HepG2 (cell line): ENCODE data around the gene PAQR6. TPM values are rescaled to one million over a fixed set of nuclear protein-coding genes. Genes with fewer than 3 reads are reported as not detected.

Experiments
- ATAC-seq: fragments of 200-7000 bp; cut with Tn5 transposase; 3 replicates; pipeline ENCODE4 v1.9.1; 2020; ENCODE audit warnings: mild to moderate bottlenecking, moderate library complexity
- BruUV-seq: library from RNA; stranded (reverse); fragments of 400-500 nt; replicated peaks from 2 replicates; lab custom pipeline; 2021; lab: Mats Ljungman, UMichigan
- CTCF ChIA-PET: fragments of 300-600 bp; formaldehyde crosslinking; extraction: SDS; loops from one replicate; lab custom pipeline; 2021; ENCODE audit warnings: low total read pairs, inconsistent platforms, low intra/inter-chr PET ratio; lab: Yijun Ruan, JAX
- POLR2A ChIA-PET: fragments of 350-600 bp; sonication (Branson Sonifier 250); formaldehyde crosslinking; loops from one replicate; lab custom pipeline; 2020; ENCODE audit warnings: antibody characterized with exemption, inconsistent platforms; lab: Yijun Ruan, JAX
- DNase-seq: peaks from one replicate; pipeline ENCODE4 v3.0.0-alpha.2; 2015; ENCODE audit warnings: low spot score
- FAIRE-seq: peaks from 3 replicates; lab custom pipeline; 2011; peaks lifted over from hg19 to GRCh38; lab: Jason Lieb, UNC
- H2AFZ ChIP-seq: one replicate; pipeline ENCODE4 v1.6.1; 2011; ENCODE audit warnings: low read length, inconsistent platforms
- H3K27ac ChIP-seq: fragments of 300-600 bp; 3 replicates; pipeline ENCODE4 v1.8.0; 2011; ENCODE audit warnings: mixed run types, mild to moderate bottlenecking, mixed read lengths, low read length, inconsistent platforms; ENCODE audit not compliant: insufficient read depth; ENCODE audit errors: extremely low read length
- H3K27me3 ChIP-seq, 2 experiments: fragments of 200-600 bp in 1 of 2; 2 replicates in 1 of 2; 3 replicates in 1 of 2; pipeline versions ENCODE4 v1.6.0 to v1.8.0; 2011; ENCODE audit warnings: low read length in 2 of 2, mild to moderate bottlenecking in 2 of 2, moderate library complexity in 2 of 2, inconsistent platforms in 1 of 2; ENCODE audit not compliant: insufficient read depth in 2 of 2, control insufficient read depth in 1 of 2
- H3K36me3 ChIP-seq, 2 experiments: fragments of 200-600 bp in 1 of 2; replicated peaks in 1 of 2; 2 replicates in 1 of 2; 3 replicates in 1 of 2; pipeline versions ENCODE4 v1.5.1 to v1.8.0; 2011; ENCODE audit warnings: low read length in 2 of 2, inconsistent platforms in 1 of 2; ENCODE audit not compliant: insufficient read depth in 2 of 2, control insufficient read depth in 1 of 2
- H3K4me1 ChIP-seq: 2 replicates; pipeline ENCODE4 v1.5.1; 2012; ENCODE audit warnings: low read length, inconsistent platforms; ENCODE audit not compliant: insufficient read depth
- H3K4me2 ChIP-seq: 2 replicates; pipeline ENCODE4 v1.6.0; 2011; ENCODE audit warnings: low read depth, low read length, inconsistent platforms
- H3K4me3 ChIP-seq, 3 experiments: fragments of 200-600 bp in 1 of 3; sonication (generic), shearing (Covaris generic) in 1 of 3; replicated peaks in 1 of 3; 2 replicates each; pipeline ENCODE4 v1.5.1; 2011 to 2016; ENCODE audit warnings: low read length in 3 of 3, inconsistent platforms in 2 of 3, low read depth in 2 of 3, mild to moderate bottlenecking in 2 of 3, control low read depth in 1 of 3, mixed read lengths in 1 of 3; ENCODE audit not compliant: insufficient read depth in 1 of 3
- H3K79me2 ChIP-seq: one replicate; pipeline ENCODE4 v1.6.1; 2011; ENCODE audit warnings: low read length, inconsistent platforms; ENCODE audit not compliant: insufficient read depth
- H3K9ac ChIP-seq: 2 replicates; pipeline ENCODE4 v1.6.0; 2011; ENCODE audit warnings: mild to moderate bottlenecking, low read depth, low read length, inconsistent platforms; ENCODE audit not compliant: insufficient read depth
- H3K9me3 ChIP-seq: 2 replicates; pipeline ENCODE4 v1.5.1; 2012; ENCODE audit warnings: mild to moderate bottlenecking, low read length
- H4K20me1 ChIP-seq: 2 replicates; pipeline ENCODE4 v1.6.0; 2011; ENCODE audit warnings: inconsistent platforms, mild to moderate bottlenecking, low read length, moderate library complexity; ENCODE audit not compliant: insufficient read depth
- NRL ChIP-seq: sonication (generic); formaldehyde crosslinking; IDR thresholded peaks from 2 replicates; pipeline ENCODE4 v1.5.0; 2020; ENCODE audit warnings: missing genetic modification reagents, mild to moderate bottlenecking, moderate library complexity, borderline replicate concordance
- POLR2A ChIP-seq, 2 experiments: IDR thresholded peaks; 2 replicates each; pipeline ENCODE4 v1.6.1; 2011; ENCODE audit warnings: low read depth in 2 of 2, low read length in 2 of 2, mild to moderate bottlenecking in 1 of 2, moderate library complexity in 1 of 2; ENCODE audit not compliant: insufficient read depth in 1 of 2
- SAP130 ChIP-seq: IDR thresholded peaks from 2 replicates; pipeline ENCODE4 v1.6.1; 2016; ENCODE audit warnings: low read depth
- SMYD3 ChIP-seq: sonication (generic); formaldehyde crosslinking; IDR thresholded peaks from 2 replicates; pipeline ENCODE4 v1.8.1; 2023; ENCODE audit warnings: mild to moderate bottlenecking, missing genetic modification reagents
- in situ Hi-C: cut with HindIII; loops from 2 replicates; pipeline ENCODE4 v1.10.0; 2017; ENCODE audit warnings: low pct_unique_long_range_greater_than_20kb; ENCODE audit not compliant: extremely low pct_ligation_motif_present
- intact Hi-C: fragments of 100-400 bp; cut with micrococcal nuclease; formaldehyde crosslinking; loops from one replicate; pipeline ENCODE4 v1.10.0; 2022; ENCODE audit not compliant: unreplicated experiment
- polyA plus RNA-seq, 8 experiments: library from polyadenylated mRNA; depleted of rRNA in 3 of 8; stranded (reverse) in 7 of 8; unstranded in 1 of 8; fragments of >200 nt; fragmentation: Illumina TruSeq in 4 of 8; extraction: Trizol in 4 of 8; gene quantifications; 2 replicates each; pipeline versions ENCODE4 v1.2.1 to v1.2.3, GENCODE V29; 2011 to 2016; ENCODE audit warnings: low read depth in 4 of 8, missing spikeins in 1 of 8, mixed read lengths in 1 of 8; ENCODE audit not compliant: insufficient read depth in 1 of 8
- total RNA-seq, 5 experiments: library from RNA; depleted of rRNA; stranded (reverse); fragments of >200 nt; fragmentation: Illumina TruSeq; extraction: Trizol; gene quantifications; 2 replicates each; pipeline ENCODE4 v1.2.3, GENCODE V29; 2016; ENCODE audit warnings: low read depth in 1 of 5
- TF ChIP-seq, protein P1 (sequence below): sonication (generic); formaldehyde crosslinking; IDR thresholded peaks from 2 replicates; pipeline ENCODE4 v1.9.0; 2021; ENCODE audit warnings: missing genetic modification reagents, borderline replicate concordance
- TF ChIP-seq, protein P2 (sequence below): sonication (generic); formaldehyde crosslinking; IDR thresholded peaks from 2 replicates; pipeline ENCODE4 v1.4.0; 2020; ENCODE audit warnings: mild to moderate bottlenecking, missing genetic modification reagents

The PAQR6 gene
- total and polyA plus RNA-seq, 2 of the 13 experiments (the other 11 are each of a cell fraction or from before 2014, with no cell fraction given) = 0.82 to 1.4 TPM

DNA sequence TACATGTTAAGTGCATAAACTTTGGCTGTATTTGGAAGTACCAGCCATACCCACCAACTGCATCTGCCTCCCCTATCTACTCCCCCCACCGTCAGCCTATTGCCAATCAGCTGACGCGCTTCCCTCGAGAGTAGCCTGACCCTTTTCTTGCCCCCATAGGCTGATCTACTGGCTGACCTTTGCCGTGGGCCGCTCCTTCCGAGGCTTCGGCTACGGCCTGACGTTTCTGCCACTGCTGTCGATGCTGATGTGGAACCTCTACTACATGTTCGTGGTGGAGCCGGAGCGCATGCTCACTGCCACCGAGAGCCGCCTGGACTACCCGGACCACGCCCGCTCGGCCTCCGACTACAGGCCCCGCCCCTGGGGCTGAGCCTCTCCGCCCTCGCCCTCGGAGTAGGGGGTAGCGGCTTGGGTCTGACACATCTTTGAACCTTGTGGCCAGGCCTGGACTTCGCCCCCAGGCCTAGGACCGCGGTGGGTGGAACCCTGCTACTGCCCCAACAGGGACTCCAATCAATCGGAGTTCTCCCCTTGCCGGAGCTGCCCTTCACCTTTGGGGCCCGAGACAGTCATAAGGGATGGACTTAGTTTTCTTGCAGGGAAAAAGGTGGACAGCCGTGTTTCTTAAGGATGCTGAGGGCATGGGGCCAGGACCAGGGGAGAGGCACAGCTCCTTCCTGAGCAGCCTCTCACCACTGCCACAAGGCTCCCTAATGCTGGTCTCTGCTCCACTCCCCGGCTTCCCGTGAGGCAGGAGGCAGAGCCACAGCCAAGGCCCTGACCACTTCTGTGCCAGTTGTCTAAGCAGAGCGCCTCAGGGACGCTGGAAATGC, 43.6 kb upstream of the PAQR6 start (continued):
- TF ChIP-seq, protein P1, sequence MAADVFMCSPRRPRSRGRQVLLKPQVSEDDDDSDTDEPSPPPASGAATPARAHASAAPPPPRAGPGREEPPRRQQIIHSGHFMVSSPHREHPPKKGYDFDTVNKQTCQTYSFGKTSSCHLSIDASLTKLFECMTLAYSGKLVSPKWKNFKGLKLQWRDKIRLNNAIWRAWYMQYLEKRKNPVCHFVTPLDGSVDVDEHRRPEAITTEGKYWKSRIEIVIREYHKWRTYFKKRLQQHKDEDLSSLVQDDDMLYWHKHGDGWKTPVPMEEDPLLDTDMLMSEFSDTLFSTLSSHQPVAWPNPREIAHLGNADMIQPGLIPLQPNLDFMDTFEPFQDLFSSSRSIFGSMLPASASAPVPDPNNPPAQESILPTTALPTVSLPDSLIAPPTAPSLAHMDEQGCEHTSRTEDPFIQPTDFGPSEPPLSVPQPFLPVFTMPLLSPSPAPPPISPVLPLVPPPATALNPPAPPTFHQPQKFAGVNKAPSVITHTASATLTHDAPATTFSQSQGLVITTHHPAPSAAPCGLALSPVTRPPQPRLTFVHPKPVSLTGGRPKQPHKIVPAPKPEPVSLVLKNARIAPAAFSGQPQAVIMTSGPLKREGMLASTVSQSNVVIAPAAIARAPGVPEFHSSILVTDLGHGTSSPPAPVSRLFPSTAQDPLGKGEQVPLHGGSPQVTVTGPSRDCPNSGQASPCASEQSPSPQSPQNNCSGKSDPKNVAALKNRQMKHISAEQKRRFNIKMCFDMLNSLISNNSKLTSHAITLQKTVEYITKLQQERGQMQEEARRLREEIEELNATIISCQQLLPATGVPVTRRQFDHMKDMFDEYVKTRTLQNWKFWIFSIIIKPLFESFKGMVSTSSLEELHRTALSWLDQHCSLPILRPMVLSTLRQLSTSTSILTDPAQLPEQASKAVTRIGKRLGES (CRISPR knock-in tag) = no peak
- TF ChIP-seq NRL (CRISPR knock-in tag) (peak; percentile 61; the same call in 1 of the 2 replicates), POLR2A (IDR thresholded peaks at IDR 0.05; ENCODE audit: insufficient read depth in 1 of 2, low read depth in 2 of 2, low read length in 2 of 2) (peak; percentile 85 to 89), SAP130 (CRISPR knock-in tag) (peak; percentile 93)

DNA sequence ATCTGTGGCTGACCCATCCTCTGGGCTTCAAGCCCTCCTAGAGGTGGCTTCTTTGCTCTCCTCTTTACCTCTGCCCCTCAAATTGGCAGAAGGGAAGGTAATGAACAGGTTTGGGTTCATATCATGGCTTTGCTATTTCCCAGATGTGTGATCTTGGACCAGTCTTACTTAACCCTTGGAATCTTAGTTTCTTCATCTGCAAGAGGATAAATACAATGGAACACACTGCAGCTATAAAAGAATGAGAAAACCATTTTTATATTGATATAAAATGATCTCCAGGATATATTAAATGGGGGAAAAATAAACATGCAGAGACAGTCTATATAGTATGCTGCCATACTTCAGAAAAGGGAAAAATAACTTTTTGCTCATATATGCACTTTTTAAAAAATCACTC, 42.0 kb upstream of the PAQR6 start:
- no peak for ATAC-seq
- intact Hi-C loops = loop anchor here (5.0 kb wide), 1 partner anchor 47 kb away; the partner anchor contains the start of genes CCT3 and TSACC
- CTCF ChIA-PET = no interaction called here
- no peak overlapping the region for H3K27ac ChIP-seq
- H4K20me1 ChIP-seq = no peaks in the 10 kb centered on the region
- TF ChIP-seq SMYD3 (CRISPR knock-in tag) = no peak
- TF ChIP-seq, protein P2, sequence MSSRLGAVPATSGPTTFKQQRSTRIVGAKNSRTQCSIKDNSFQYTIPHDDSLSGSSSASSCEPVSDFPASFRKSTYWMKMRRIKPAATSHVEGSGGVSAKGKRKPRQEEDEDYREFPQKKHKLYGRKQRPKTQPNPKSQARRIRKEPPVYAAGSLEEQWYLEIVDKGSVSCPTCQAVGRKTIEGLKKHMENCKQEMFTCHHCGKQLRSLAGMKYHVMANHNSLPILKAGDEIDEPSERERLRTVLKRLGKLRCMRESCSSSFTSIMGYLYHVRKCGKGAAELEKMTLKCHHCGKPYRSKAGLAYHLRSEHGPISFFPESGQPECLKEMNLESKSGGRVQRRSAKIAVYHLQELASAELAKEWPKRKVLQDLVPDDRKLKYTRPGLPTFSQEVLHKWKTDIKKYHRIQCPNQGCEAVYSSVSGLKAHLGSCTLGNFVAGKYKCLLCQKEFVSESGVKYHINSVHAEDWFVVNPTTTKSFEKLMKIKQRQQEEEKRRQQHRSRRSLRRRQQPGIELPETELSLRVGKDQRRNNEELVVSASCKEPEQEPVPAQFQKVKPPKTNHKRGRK (CRISPR knock-in tag) = no peak
- TF ChIP-seq, all 625 proteins: peak for 0
- FAIRE-seq (no peak), DNase-seq (no peak)
- in situ Hi-C loops = no loop called here
- Histone ChIP-seq H3K9me3 (no peaks in the 10 kb centered on the region), H3K27me3 (no peaks in the 10 kb centered on the region), H3K4me3 (no peak overlapping the region), H2AFZ (no peak overlapping the region), H3K79me2 (peaks cover 1% of the 10 kb centered on the region), H3K4me2 (no peak overlapping the region; the same call in 1 of the 2 replicates), H3K4me1 (peaks cover 33% of the 10 kb centered on the region), H3K36me3 (peaks cover 3 to 6% of the 10 kb centered on the region in 2 experiments; a peak in 2 of 5 replicates), H3K9ac (no peak overlapping the region)
- POLR2A ChIA-PET = no interaction called here
- TSS peak; percentile 31 for BruUV-seq
